Measurements from ENCODE around the gene TOB1.

DNA sequence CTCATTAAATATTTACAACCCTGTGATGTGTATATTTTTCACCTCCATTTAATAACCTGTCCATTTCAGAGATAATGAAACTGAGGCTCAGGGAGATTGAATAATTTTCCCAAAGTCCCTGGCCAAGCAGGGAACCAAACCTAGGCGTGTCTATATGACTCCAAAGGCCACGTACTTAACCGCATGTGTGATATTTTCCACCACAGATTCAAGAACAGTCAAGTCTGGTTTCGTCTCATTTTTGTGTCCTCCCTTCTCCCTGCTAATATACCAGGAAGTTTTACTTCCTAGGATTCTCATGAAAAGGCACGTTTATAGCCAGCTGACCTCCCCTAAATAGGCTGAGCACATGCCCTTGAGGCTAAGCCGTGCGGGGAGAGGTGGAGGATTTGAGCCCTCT is 15.5 kb downstream of the TOB1 start:
- TF ChIP-seq CTCF (conservative IDR thresholded peaks at IDR 0.05 in 1 of 2, IDR thresholded peaks at IDR 0.05 in 1 of 2; ENCODE audit: low read depth in 1 of 2, low read length in 2 of 2) = no peak
- no peak for TF ChIP-seq EZH2 (IDR thresholded peaks at IDR 0.05; ENCODE audit: low read length, missing control alignments)

Measured in fibroblast of lung (primary cell).